GM12878 (cell line): ENCODE data around the gene GSS. TPM values are rescaled to one million over a fixed set of nuclear protein-coding genes. Genes with fewer than 3 reads are reported as not detected.

Experiments
- ATAC-seq: fragments of 200-7000 bp; cut with Tn5 transposase; 3 replicates; pipeline ENCODE4 v1.9.1; 2020; ENCODE audit warnings: mild to moderate bottlenecking, moderate library complexity
- BruUV-seq: library from RNA; stranded (reverse); fragments of 400-500 nt; replicated peaks from 2 replicates; lab custom pipeline; 2021; lab: Mats Ljungman, UMichigan
- CTCF ChIA-PET: fragments of 300-600 bp; sonication (Branson Sonifier 250); formaldehyde crosslinking; extraction: SDS; loops from one replicate; lab custom pipeline; 2021; ENCODE audit warnings: inconsistent platforms; lab: Yijun Ruan, JAX
- POLR2A ChIA-PET: fragments of 350-600 bp; formaldehyde crosslinking; extraction: SDS; loops from one replicate; lab custom pipeline; 2021; ENCODE audit warnings: inconsistent platforms; lab: Charles Lee
- RAD21 ChIA-PET: fragments of 300-600 bp; sonication (Branson Sonifier 250); formaldehyde crosslinking; loops from one replicate; lab custom pipeline; 2023; ENCODE audit warnings: antibody characterized with exemption; ENCODE audit not compliant: unreplicated experiment; lab: Charles Lee
- SMC1A ChIA-PET: fragments of 300-600 bp; sonication (Branson Sonifier 250); formaldehyde crosslinking; loops from one replicate; lab custom pipeline; 2023; ENCODE audit not compliant: unreplicated experiment, uncharacterized antibody; lab: Charles Lee
- DNase-seq: peaks from one replicate; pipeline ENCODE4 v3.0.0-alpha.2; 2011; ENCODE audit warnings: low read depth, low spot score
- FAIRE-seq: peaks from 3 replicates; lab custom pipeline; 2011; peaks lifted over from hg19 to GRCh38; lab: Jason Lieb, UNC
- H2AFZ ChIP-seq: 2 replicates; pipeline ENCODE4 v1.6.0; 2011; ENCODE audit warnings: low read depth, low read length, control low read depth; ENCODE audit not compliant: control insufficient read depth
- H3K27ac ChIP-seq: 2 replicates; pipeline ENCODE4 v1.5.1; 2011; ENCODE audit warnings: control low read depth; ENCODE audit not compliant: control insufficient read depth, insufficient read depth
- H3K27me3 ChIP-seq, 2 experiments: replicated peaks in 1 of 2; 2 replicates each; pipeline versions ENCODE4 v1.6.0 to v1.6.1; 2011; ENCODE audit warnings: low read length in 1 of 2; ENCODE audit not compliant: control insufficient read depth in 2 of 2, insufficient read depth in 2 of 2
- H3K36me3 ChIP-seq, 2 experiments: 2 replicates each; pipeline ENCODE4 v1.5.1; 2011; ENCODE audit warnings: low read length in 1 of 2; ENCODE audit not compliant: control insufficient read depth in 2 of 2, insufficient read depth in 2 of 2
- H3K4me1 ChIP-seq: 2 replicates; pipeline ENCODE4 v1.6.1; 2011; ENCODE audit warnings: mild to moderate bottlenecking, low read length, moderate library complexity, mixed read lengths; ENCODE audit not compliant: control insufficient read depth, insufficient read depth
- H3K4me2 ChIP-seq: 2 replicates; pipeline ENCODE4 v1.6.0; 2011; ENCODE audit warnings: control low read depth; ENCODE audit not compliant: control insufficient read depth, insufficient read depth
- H3K4me3 ChIP-seq: fragments of 200-600 bp; sonication (generic); 2 replicates; pipeline ENCODE4 v1.5.1; 2016
- H3K79me2 ChIP-seq: 2 replicates; pipeline ENCODE4 v1.6.0; 2011; ENCODE audit warnings: low read length; ENCODE audit not compliant: control insufficient read depth, insufficient read depth
- H3K9ac ChIP-seq: 2 replicates; pipeline ENCODE4 v1.8.0; 2011; ENCODE audit warnings: low read length, control low read depth, mixed read lengths; ENCODE audit not compliant: control insufficient read depth, insufficient read depth
- H3K9me3 ChIP-seq: replicated peaks from 3 replicates; pipeline ENCODE4 v1.5.1; 2011; ENCODE audit warnings: mild to moderate bottlenecking, low read length; ENCODE audit not compliant: control insufficient read depth, insufficient read depth
- H4K20me1 ChIP-seq: 2 replicates; pipeline ENCODE4 v1.6.0; 2011; ENCODE audit not compliant: control insufficient read depth, insufficient read depth
- CHD4 ChIP-seq: fragments of 200-600 bp; sonication (generic); IDR thresholded peaks from 2 replicates; pipeline ENCODE4 v1.6.1; 2016; ENCODE audit warnings: mild to moderate bottlenecking
- MEF2B ChIP-seq: fragments of 450-650 bp; IDR thresholded peaks from 2 replicates; pipeline ENCODE4 v1.6.1; 2018; ENCODE audit warnings: mild to moderate bottlenecking, moderate library complexity; ENCODE audit not compliant: partially characterized antibody, poor library complexity, severe bottlenecking
- MTA2 ChIP-seq: fragments of 450-650 bp; IDR thresholded peaks from 2 replicates; pipeline ENCODE4 v1.6.1; 2016; ENCODE audit warnings: low read depth, mild to moderate bottlenecking, moderate library complexity
- POU2F2 ChIP-seq: IDR thresholded peaks from 3 replicates; pipeline ENCODE4 v1.6.1; 2011; ENCODE audit warnings: low read depth, mild to moderate bottlenecking, low read length, borderline replicate concordance
- PRDM15 ChIP-seq: fragments of 450-650 bp; formaldehyde crosslinking; IDR thresholded peaks from 2 replicates; pipeline ENCODE4 v1.4.0; 2020; ENCODE audit warnings: mild to moderate bottlenecking, moderate library complexity
- SKIL ChIP-seq: fragments of 450-650 bp; IDR thresholded peaks from 2 replicates; pipeline ENCODE4 v1.6.1; 2017; ENCODE audit warnings: mild to moderate bottlenecking, low read depth, inconsistent platforms; ENCODE audit not compliant: poor library complexity, severe bottlenecking
- SPI1 ChIP-seq: IDR thresholded peaks from 2 replicates; pipeline ENCODE4 v1.6.1; 2011; ENCODE audit warnings: low read depth, mild to moderate bottlenecking, low read length, moderate library complexity, borderline replicate concordance; ENCODE audit not compliant: insufficient read depth
- WGBS: methylation state at CpG from one replicate; pipeline ENCODE4 v1.1.6; 2016; ENCODE audit warnings: low lambda C conversion rate; ENCODE audit not compliant: insufficient replicate concordance, insufficient coverage; ENCODE audit errors: missing lambda C conversion rate; 5-methylcytosine and 5-hydroxymethylcytosine counted together
- in situ Hi-C: fragments of 300-500 bp; cut with MboI; formaldehyde crosslinking; loops from 9 replicates; pipeline ENCODE4 v1.14.3; 2018; ENCODE audit warnings: mixed read lengths
- intact Hi-C: fragments of 100-400 bp; cut with micrococcal nuclease; formaldehyde crosslinking; loops from one replicate; pipeline ENCODE4 v1.14.2; 2022; ENCODE audit not compliant: unreplicated experiment
- polyA plus RNA-seq, 11 experiments: library from polyadenylated mRNA; depleted of rRNA in 4 of 11; unstranded in 6 of 11; stranded (reverse) in 5 of 11; fragments of >200 nt; fragmentation: Nextera tagmentation in 4 of 11; fragmentation: Illumina TruSeq in 1 of 11; extraction: Ambion mirVana in 4 of 11; extraction: Trizol in 1 of 11; gene quantifications; 1 replicate in 1 of 11; 2 replicates in 10 of 11; pipeline versions ENCODE4 v1.2.1 to v1.2.3, GENCODE V29; 2011 to 2016; ENCODE audit warnings: inconsistent platforms in 2 of 11, missing spikeins in 2 of 11, low read depth in 1 of 11
- total RNA-seq, 4 experiments: library from RNA; depleted of rRNA in 3 of 4; stranded (reverse); fragments of >200 nt in 3 of 4; fragmentation: Illumina TruSeq in 1 of 4; extraction: Trizol in 1 of 4; gene quantifications; 2 replicates each; pipeline versions ENCODE4 v1.2.1 to v1.2.3, GENCODE V29; 2013 to 2021
- TF ChIP-seq, protein P1 (sequence below): IDR thresholded peaks from 2 replicates; pipeline ENCODE4 v1.6.1; 2011; ENCODE audit warnings: borderline replicate concordance, low read depth, mild to moderate bottlenecking, moderate library complexity, mixed read lengths, low read length; ENCODE audit not compliant: insufficient read depth; ENCODE audit errors: extremely low read length
- TF ChIP-seq, protein P2 (sequence below): fragments of 450-650 bp; IDR thresholded peaks from 2 replicates; pipeline ENCODE4 v1.6.1; 2018; ENCODE audit warnings: borderline replicate concordance, mild to moderate bottlenecking; ENCODE audit not compliant: partially characterized antibody

Gene GSS
- total and polyA plus RNA-seq, 10 of the 15 experiments (the other 5 are each of a cell fraction or from before 2014, with no cell fraction given) = 12.7 to 120 (median 67.4) TPM

GRCh38 chr20:34997131-34997561 lies 41.5 kb upstream of the GSS start:
- FAIRE-seq = no peak
- ChIA-PET POLR2A (interaction anchor here (0.6 kb wide), 1 partner anchor 135 kb away, joined by 3 read pairs; no protein-coding TSS in a partner anchor), CTCF (no interaction called here), RAD21 (no interaction called here)
- ATAC-seq = no peak
- Histone ChIP-seq H3K4me3 (no peak overlapping the region), H4K20me1 (no peaks in the 10 kb centered on the region), H3K27me3 (no peaks in the 10 kb centered on the region), H3K36me3 (peaks cover 0 to 19% of the 10 kb centered on the region in 2 experiments; a peak in 3 of 4 replicates)
- 96% methylated on average over 29 of the region's 39 CpGs for WGBS
- intact Hi-C loops = no loop called here
- TF ChIP-seq PRDM15 (no peak), SKIL (no peak), MEF2B (no peak), MTA2 (no peak), SPI1 (no peak), POU2F2 (no peak), CHD4 (no peak)
- TF ChIP-seq, protein P1, sequence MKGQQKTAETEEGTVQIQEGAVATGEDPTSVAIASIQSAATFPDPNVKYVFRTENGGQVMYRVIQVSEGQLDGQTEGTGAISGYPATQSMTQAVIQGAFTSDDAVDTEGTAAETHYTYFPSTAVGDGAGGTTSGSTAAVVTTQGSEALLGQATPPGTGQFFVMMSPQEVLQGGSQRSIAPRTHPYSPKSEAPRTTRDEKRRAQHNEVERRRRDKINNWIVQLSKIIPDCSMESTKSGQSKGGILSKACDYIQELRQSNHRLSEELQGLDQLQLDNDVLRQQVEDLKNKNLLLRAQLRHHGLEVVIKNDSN = no peak
- TF ChIP-seq, protein P2, sequence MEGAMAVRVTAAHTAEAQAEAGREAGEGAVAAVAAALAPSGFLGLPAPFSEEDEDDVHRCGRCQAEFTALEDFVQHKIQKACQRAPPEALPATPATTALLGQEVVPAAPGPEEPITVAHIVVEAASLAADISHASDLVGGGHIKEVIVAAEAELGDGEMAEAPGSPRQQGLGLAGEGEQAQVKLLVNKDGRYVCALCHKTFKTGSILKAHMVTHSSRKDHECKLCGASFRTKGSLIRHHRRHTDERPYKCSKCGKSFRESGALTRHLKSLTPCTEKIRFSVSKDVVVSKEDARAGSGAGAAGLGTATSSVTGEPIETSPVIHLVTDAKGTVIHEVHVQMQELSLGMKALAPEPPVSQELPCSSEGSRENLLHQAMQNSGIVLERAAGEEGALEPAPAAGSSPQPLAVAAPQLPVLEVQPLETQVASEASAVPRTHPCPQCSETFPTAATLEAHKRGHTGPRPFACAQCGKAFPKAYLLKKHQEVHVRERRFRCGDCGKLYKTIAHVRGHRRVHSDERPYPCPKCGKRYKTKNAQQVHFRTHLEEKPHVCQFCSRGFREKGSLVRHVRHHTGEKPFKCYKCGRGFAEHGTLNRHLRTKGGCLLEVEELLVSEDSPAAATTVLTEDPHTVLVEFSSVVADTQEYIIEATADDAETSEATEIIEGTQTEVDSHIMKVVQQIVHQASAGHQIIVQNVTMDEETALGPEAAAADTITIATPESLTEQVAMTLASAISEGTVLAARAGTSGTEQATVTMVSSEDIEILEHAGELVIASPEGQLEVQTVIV = no peak
- TF ChIP-seq, all 136 proteins: peak for 0
- Histone ChIP-seq H3K27ac (no peak overlapping the region), H3K9ac (no peak overlapping the region), H3K79me2 (no peaks in the 10 kb centered on the region), H3K4me2 (no peak overlapping the region), H3K4me1 (no peaks in the 10 kb centered on the region), H2AFZ (no peak overlapping the region), H3K9me3 (no peaks in the 10 kb centered on the region)
- no TSS peak for BruUV-seq
- in situ Hi-C loops = no loop called here
- DNase-seq = no peak
- SMC1A ChIA-PET = no interaction called here
